Mesothelial cell of epicardium (in vitro differentiated cells): ENCODE measurements around the gene SCARB1. TPM values are rescaled to one million over a fixed set of nuclear protein-coding genes. Genes with fewer than 3 reads are reported as not detected.

Experiments used
- DNase-seq, 2 experiments: peaks; one replicate each; pipeline ENCODE4 v3.0.0; 2021; ENCODE audit warnings: low spot score in 2 of 2; ENCODE audit not compliant: unreplicated experiment in 2 of 2
- H3K27ac Mint-ChIP-seq: 2 replicates; pipeline ENCODE4 v1.8.0; 2021; ENCODE audit warnings: mixed read lengths
- H3K27me3 Mint-ChIP-seq: 2 replicates; pipeline ENCODE4 v1.8.0; 2021; ENCODE audit warnings: low read depth, mixed read lengths
- H3K36me3 Mint-ChIP-seq: 2 replicates; pipeline ENCODE4 v1.8.0; 2021; ENCODE audit warnings: mixed read lengths
- H3K4me1 Mint-ChIP-seq: 2 replicates; pipeline ENCODE4 v1.8.0; 2021; ENCODE audit warnings: mixed read lengths
- H3K4me3 Mint-ChIP-seq: 2 replicates; pipeline ENCODE4 v1.8.0; 2021; ENCODE audit warnings: mild to moderate bottlenecking, moderate library complexity, mixed read lengths
- H3K9me3 Mint-ChIP-seq: 2 replicates; pipeline ENCODE4 v1.8.0; 2021; ENCODE audit warnings: mixed read lengths
- total RNA-seq: library from RNA; stranded (reverse); gene quantifications from 3 replicates; pipeline ENCODE4 v1.2.1, GENCODE V29; 2021
- TF ChIP-seq, protein P1 (sequence below): fragments of 200-600 bp; sonication (generic); IDR thresholded peaks from one replicate; pipeline ENCODE4 v1.5.0; 2021; ENCODE audit warnings: antibody characterized with exemption; ENCODE audit not compliant: unreplicated experiment

Gene SCARB1
- total RNA-seq, 1 donor from 2014 or later = 40.2 TPM

DNA sequence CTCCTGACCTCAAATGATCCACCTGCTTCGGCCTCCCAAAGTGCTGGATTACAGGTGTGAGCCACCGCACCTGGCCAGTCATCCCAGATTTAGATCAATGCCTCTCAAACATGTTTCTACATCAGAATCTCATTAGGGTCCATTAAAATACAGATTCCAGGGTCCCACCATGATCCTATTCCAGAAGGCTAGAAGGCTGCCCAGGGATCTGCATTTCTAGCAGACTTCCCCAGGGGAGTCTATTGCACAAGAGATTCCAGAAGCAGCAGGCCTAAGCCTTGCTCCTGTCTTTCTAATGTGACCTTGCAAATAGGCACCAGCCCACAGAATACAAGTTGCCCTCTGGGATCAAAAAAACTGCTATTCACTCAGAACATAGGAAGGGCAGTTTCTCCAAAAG lies 81.5 kb downstream of the SCARB1 start:
- Mint-ChIP-seq H3K36me3 (peaks cover 16% of the 10 kb centered on the region), H3K27ac (no peak overlapping the region), H3K27me3 (no peaks in the 10 kb centered on the region), H3K9me3 (no peaks in the 10 kb centered on the region), H3K4me1 (no peaks in the 10 kb centered on the region), H3K4me3 (no peak overlapping the region)
- no peak for DNase-seq
- TF ChIP-seq, protein P1, sequence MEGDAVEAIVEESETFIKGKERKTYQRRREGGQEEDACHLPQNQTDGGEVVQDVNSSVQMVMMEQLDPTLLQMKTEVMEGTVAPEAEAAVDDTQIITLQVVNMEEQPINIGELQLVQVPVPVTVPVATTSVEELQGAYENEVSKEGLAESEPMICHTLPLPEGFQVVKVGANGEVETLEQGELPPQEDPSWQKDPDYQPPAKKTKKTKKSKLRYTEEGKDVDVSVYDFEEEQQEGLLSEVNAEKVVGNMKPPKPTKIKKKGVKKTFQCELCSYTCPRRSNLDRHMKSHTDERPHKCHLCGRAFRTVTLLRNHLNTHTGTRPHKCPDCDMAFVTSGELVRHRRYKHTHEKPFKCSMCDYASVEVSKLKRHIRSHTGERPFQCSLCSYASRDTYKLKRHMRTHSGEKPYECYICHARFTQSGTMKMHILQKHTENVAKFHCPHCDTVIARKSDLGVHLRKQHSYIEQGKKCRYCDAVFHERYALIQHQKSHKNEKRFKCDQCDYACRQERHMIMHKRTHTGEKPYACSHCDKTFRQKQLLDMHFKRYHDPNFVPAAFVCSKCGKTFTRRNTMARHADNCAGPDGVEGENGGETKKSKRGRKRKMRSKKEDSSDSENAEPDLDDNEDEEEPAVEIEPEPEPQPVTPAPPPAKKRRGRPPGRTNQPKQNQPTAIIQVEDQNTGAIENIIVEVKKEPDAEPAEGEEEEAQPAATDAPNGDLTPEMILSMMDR = no peak

DNA sequence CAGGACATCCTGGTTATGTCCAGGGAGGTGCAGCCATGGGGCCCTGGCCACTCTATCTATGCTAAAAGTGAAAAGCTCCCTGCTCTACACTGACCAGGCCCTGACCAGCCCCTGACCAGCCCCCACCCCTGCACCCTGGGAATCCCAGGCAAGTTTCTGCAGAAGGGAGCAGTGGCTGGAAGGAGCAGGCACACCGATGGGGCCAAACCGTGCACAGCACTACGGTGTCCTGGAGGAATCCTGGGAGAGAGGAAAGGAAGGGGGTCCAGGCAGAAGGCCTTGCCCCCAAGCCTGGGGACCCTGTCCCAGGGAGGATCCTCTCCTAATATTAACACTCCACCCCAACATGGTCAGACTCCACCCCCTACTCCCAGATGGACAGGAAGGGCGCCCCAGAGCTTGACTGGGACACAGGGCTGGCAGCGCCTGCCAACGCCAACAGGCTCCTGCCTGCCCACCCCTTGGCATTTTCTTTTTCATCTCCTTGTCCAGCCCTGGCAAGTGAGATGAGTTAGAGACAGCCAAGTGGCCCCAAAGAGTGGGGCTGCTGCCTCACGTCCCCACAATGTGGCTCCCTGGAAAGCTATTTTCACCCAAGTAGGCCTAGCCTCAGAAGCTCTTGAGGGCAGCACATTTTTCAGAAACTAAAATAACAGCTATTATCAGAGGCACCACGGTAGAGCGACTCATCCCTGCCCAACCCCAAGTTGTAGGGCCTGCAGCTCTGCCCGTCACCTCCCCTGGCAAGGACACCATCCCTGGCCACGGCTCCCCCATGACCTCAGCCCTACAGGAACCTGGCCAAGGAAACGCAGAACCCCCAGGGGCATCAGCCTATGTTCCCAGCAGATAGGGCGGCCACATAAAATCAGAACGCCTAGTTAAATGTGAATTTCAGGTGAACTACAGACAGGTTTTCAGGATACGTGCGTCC lies 82.6 kb downstream of the SCARB1 start:
- TF ChIP-seq, protein P1 = no peak
- Mint-ChIP-seq H3K36me3 (peaks cover 16% of the 10 kb centered on the region), H3K4me1 (no peaks in the 10 kb centered on the region), H3K27ac (no peak overlapping the region), H3K9me3 (no peaks in the 10 kb centered on the region), H3K27me3 (no peaks in the 10 kb centered on the region), H3K4me3 (no peak overlapping the region)
- no peak for DNase-seq

DNA sequence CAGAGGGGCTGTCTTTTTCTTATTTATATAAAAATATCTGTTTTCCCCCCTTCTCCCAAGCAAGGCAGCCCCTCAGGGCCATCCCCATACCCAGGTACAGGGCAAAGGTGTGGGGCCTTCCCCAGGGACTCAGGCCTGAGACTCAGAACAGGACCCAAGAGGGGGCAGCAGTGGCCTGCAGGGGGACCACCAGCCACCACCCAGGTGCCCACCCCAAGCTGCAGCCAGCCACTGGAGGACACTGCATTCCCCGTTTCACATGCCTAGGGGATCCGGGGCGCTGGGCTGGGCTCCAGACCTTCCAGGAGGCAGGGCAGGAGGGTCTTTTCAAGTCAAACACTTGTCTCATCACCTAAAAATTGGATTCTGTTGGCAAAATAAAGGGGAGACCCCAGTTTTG lies 83.3 kb downstream of the SCARB1 start:
- Mint-ChIP-seq H3K27ac (no peak overlapping the region), H3K27me3 (no peaks in the 10 kb centered on the region), H3K4me3 (no peak overlapping the region), H3K36me3 (peaks cover 13% of the 10 kb centered on the region), H3K9me3 (no peaks in the 10 kb centered on the region), H3K4me1 (peaks cover 3% of the 10 kb centered on the region)
- TF ChIP-seq, protein P1 = no peak
- DNase-seq = no peak

DNA sequence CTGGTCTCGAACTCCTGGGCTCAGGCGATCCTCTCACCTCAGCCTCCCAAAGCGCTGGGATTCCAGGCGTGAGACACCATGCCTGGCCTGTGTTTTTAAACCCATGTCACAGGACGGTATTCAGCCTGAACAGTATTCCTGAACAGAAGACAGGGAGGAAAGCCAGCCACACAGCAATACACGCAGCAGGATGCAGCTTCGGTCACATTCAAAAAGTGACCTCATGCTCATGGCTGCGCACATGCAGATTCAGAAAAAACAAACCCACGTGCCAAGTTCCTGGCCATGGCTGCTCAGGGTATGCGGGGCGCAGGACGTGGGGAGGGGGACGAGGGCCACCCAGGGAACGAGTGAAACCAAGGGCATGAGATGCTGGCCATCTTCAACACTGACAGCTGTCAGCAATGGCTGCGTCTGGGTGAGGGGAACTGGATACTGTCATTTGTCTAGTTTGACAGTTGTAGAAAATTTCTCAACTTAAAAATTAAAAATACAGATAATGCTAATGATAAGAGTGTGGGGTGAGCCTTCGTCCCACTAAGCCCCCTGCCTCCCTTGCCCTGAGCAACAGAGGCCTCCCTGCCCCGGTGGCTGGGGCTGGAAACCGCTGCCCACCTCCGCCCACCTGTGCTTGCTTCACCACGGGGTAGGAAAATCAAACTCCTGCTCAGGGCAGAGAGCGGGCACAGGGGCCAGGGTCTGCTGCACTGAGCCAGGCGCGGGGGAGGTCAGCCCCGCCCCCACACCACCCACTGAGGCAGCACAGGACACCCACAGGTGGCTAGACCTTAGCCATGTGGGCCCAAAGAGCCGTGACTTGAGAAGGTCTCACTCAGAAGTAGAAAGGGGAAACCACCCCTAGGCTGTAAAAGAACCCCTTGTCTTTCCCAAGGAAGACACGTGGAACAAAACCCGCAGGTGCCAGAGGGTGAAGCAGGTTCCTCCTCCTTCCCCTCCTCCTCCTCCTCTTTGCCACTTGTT lies 84.2 kb downstream of the SCARB1 start:
- DNase-seq = no peak
- Mint-ChIP-seq H3K27me3 (no peaks in the 10 kb centered on the region), H3K9me3 (peaks cover 3% of the 10 kb centered on the region), H3K4me3 (no peak overlapping the region), H3K4me1 (peaks cover 3% of the 10 kb centered on the region), H3K36me3 (peaks cover 8% of the 10 kb centered on the region), H3K27ac (no peak overlapping the region)
- TF ChIP-seq, protein P1 = no peak

DNA sequence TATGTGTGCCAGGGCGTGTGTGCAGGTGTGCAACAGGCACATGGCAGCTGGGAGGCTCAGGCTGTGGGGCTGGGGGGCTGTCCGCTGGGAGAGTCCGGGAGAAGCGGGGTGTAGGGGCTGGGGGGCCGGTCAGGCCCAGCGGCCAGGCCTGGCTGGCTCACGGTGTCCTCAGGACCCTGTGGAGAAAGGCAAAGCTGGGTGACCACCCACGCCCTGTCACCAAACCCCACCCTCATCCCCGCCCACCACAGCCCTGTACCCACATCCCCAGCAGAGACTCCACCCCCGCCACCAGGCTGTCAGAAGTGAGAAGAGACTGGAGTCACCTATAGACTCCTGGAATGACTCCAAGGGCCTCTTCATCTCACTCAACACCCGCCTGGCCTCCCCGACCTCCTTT lies 85.3 kb downstream of the SCARB1 start:
- Mint-ChIP-seq H3K27me3 (no peaks in the 10 kb centered on the region), H3K9me3 (peaks cover 3% of the 10 kb centered on the region), H3K4me3 (no peak overlapping the region), H3K27ac (no peak overlapping the region), H3K4me1 (peaks cover 3% of the 10 kb centered on the region), H3K36me3 (peaks cover 8% of the 10 kb centered on the region)
- TF ChIP-seq, protein P1 = no peak
- DNase-seq = no peak
